Dermis microvascular lymphatic vessel endothelial cell (primary cell): ENCODE results near the gene CLDN2. TPM values are rescaled to one million over a fixed set of nuclear protein-coding genes. Genes with fewer than 3 reads are reported as not detected.
A peak's percentile ranks its signal among the peaks of the same experiment; 100 is the strongest.
"Not testable (repeated sequence)": the region's sequence is repeated elsewhere in the genome, so short reads cannot be mapped to it uniquely, and the experiment has no call there.

ENCODE experiments used
- DNase-seq, 2 donors: peaks; one replicate each; pipeline versions ENCODE4 v3.0.0 to v3.0.0-alpha.2; 2010; ENCODE audit warnings: low read depth in 2 of 2
- total RNA-seq: library from RNA; depleted of rRNA; stranded (reverse); fragments of >200 nt; gene quantifications from 2 replicates; pipeline ENCODE4 v1.2.1, GENCODE V29; 2014

CLDN2 gene
- total RNA-seq, 1 donor from 2014 or later, result not detected

GRCh38 chrX:106959901-106960300, 39.7 kb downstream of the CLDN2 start:
- DNase-seq, result peak in 1 of 2 donors; percentile 40

DNA sequence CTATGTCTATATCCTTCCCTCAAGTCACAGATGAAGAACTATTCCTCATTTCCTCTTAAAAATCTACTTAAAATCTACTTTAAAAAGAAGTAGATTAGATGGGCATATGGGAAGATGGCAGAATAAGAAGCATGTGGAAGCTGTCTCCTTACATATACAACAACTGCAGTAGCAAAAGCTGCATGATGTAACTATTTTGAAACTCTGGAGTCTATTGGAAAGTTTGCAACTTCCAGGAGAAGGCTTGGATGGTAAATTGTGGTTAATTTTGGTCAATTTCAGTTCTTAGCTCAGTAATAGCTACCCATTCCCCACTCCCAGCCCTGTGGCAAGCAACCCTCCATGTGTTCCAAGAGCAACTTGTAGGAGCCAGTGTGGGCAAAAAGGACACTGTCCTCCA, 42.9 kb downstream of the CLDN2 start:
- DNase-seq, result no peak

DNA sequence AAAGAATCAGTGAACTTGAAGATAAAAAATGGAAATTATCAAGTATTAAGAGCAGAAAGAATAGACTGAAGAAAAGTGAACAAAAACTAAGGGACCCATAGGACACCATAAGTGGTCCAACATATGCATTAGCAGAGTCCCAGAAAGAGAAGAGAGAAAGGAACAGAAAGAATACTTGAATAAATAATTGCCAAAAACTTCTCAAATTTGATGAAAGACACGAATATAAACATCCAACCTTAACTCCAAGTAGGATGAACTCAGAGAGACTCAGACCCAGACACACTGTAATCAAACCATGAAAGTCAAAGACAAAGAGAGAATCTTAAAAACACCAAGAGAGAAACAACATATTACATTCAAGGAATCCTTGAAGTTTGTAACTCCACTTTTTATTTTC, 44.1 kb downstream of the CLDN2 start:
- DNase-seq, result no peak

DNA sequence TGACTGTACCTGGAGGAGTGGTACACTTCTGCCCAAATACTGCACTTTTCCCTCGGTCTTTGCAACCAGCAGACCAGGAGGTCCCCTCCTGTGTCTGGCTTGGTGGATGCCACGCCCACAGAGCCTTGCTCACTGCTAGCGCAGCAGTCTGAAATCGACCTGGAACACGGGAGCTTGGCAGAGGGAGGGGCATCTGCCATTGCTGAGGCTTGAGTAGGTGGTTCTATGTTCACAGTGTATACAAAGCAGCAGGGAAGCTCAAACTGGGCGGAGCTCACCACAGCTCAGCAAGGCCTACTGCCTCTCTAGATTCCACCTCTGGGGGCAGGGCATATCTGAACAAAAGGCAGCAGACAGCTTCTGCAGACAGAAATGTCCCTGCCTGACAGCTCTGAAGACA, 46.3 kb downstream of the CLDN2 start:
- not testable (repeated sequence) for DNase-seq

GRCh38 chrX:106972896-106973295, 52.7 kb downstream of the CLDN2 start:
- DNase-seq, result no peak

- DNase-seq, result no peak
Measured at GRCh38 chrX:106973433-106974149, 53.4 kb downstream of the CLDN2 start.

DNA sequence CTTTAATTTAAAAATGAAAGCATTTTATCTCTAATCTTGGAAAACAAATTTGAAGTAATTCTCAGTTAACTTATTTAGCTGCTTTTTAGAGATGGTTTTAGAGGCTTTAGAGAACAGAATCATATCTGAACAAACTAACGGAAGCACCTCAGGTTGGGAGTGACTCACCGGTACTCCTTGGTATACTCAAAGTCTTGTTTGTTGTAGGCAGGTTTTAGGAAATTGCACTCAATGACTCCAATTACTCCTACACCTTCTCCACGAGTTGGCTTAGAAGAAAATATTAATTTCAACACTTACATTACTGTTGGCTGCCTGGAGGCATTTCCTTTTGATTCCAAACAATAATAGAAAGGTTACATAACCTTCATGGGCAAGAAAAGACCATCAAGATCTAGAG, 56.2 kb downstream of the CLDN2 start:
- DNase-seq, result no peak

Other genes starting within 250 kb of the CLDN2 start
- 0.13 TPM in 1 of 2 replicates, not detected in the other for gene RNF128, start 193.7 kb upstream of the CLDN2 start, total RNA-seq
- gene TBC1D8B, start 117.7 kb upstream of the CLDN2 start, total RNA-seq, result 2.4 and 3.5 TPM in 2 replicates
- not detected in 2 replicates for gene RIPPLY1, start 17.1 kb upstream of the CLDN2 start, total RNA-seq
- 6.6 and 6.8 TPM in 2 replicates for gene MORC4, start 79.8 kb downstream of the CLDN2 start, total RNA-seq
- 9.1 and 9.5 TPM in 2 replicates for gene RBM41, start 198.4 kb downstream of the CLDN2 start, total RNA-seq